ENCODE results near the gene BOC. TPM values are rescaled to one million over a fixed set of nuclear protein-coding genes. Genes with fewer than 3 reads are reported as not detected.

The BOC gene
- total RNA-seq, 4 donors from 2014 or later, result 75.6 to 159 (median 105) TPM

DNA sequence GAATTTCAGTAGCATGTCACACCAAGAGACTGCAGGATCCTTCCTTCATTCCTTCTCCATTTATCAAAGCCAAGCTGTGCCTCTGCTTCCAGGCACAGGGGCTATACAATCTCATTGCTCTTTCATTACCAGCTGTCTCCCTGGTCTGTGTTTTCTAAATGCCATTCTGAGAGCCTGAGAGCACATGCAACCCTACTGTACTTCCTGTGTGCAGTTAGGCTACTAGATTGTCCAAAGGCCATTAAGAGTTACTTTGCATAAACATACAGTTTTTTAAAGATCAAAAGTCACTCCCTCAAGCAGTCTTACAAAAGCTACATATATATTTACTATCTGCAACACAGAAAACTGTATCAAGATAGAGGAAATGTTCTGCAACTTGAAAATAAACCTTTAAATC lies 119.8 kb downstream of the BOC start:
- Histone ChIP-seq H3K27me3 (no peaks in the 10 kb centered on the region), H3K4me1 (no peaks in the 10 kb centered on the region), H3K4me3 (no peak overlapping the region), H3K36me3 (peaks cover under 1% of the 10 kb centered on the region), H3K27ac (no peak overlapping the region), H3K9me3 (no peaks in the 10 kb centered on the region)
- no peak for DNase-seq (ENCODE audit: low spot score in 2 of 2)
- no peak for TF ChIP-seq EP300 (IDR thresholded peaks at IDR 0.05)
- TF ChIP-seq, protein P1, sequence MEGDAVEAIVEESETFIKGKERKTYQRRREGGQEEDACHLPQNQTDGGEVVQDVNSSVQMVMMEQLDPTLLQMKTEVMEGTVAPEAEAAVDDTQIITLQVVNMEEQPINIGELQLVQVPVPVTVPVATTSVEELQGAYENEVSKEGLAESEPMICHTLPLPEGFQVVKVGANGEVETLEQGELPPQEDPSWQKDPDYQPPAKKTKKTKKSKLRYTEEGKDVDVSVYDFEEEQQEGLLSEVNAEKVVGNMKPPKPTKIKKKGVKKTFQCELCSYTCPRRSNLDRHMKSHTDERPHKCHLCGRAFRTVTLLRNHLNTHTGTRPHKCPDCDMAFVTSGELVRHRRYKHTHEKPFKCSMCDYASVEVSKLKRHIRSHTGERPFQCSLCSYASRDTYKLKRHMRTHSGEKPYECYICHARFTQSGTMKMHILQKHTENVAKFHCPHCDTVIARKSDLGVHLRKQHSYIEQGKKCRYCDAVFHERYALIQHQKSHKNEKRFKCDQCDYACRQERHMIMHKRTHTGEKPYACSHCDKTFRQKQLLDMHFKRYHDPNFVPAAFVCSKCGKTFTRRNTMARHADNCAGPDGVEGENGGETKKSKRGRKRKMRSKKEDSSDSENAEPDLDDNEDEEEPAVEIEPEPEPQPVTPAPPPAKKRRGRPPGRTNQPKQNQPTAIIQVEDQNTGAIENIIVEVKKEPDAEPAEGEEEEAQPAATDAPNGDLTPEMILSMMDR (IDR thresholded peaks at IDR 0.05), result no peak
- TF ChIP-seq POLR2AphosphoS5 (IDR thresholded peaks at IDR 0.05), result no peak
- no peak for TF ChIP-seq POLR2A (IDR thresholded peaks at IDR 0.05)

Other genes starting within 250 kb of the BOC start
- 1 to 10 TPM in 2 of 4 donors, under 1 TPM in 2; 0.76 to 1.4 (median 1.1) TPM for gene CD200R1, start 236.5 kb upstream of the BOC start, total RNA-seq
- gene GTPBP8, start 220.6 kb upstream of the BOC start, total RNA-seq, result 10 to 100 TPM; 25.2 to 31.7 (median 29.2) TPM
- 10 to 100 TPM in 2 of 4 donors, 1 to 10 TPM in 2; 3.9 to 17.2 (median 9.5) TPM for gene CFAP44, start 229.9 kb downstream of the BOC start, total RNA-seq